ENCODE measurements around the gene PROCR.

DNA sequence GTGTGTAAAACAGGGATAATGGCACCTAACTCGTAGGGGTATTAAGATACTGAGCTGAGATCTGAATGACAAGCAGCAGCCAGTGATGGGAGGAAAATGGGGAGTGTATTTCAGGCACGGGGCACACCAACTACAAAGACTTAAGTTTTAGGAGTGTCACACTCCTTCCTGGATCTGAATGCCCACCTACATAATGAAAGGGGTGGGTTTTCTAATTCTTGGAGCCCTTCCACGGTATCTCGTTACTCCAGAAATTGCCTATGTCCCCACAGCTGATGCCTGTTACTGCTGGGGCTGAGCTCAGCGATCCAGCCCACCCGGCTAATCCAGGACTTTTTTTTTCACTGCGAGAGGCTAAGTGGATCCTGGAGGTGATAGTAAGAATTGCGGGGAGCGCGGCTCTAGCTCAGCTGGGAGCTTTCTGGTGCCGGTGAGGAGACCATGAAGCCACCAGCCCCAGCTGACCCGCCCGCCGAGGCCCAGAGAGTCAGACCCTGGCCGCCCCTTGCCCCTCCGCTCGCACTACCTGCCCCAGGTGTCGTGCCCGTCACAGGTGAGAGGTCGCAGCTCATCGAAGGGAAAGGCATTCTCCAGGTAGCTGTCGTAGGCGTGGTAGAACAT, 25.5 kb upstream of the PROCR start:
- TF ChIP-seq, protein P1, sequence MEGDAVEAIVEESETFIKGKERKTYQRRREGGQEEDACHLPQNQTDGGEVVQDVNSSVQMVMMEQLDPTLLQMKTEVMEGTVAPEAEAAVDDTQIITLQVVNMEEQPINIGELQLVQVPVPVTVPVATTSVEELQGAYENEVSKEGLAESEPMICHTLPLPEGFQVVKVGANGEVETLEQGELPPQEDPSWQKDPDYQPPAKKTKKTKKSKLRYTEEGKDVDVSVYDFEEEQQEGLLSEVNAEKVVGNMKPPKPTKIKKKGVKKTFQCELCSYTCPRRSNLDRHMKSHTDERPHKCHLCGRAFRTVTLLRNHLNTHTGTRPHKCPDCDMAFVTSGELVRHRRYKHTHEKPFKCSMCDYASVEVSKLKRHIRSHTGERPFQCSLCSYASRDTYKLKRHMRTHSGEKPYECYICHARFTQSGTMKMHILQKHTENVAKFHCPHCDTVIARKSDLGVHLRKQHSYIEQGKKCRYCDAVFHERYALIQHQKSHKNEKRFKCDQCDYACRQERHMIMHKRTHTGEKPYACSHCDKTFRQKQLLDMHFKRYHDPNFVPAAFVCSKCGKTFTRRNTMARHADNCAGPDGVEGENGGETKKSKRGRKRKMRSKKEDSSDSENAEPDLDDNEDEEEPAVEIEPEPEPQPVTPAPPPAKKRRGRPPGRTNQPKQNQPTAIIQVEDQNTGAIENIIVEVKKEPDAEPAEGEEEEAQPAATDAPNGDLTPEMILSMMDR (IDR thresholded peaks at IDR 0.05) = no peak
- TF ChIP-seq POLR2A (IDR thresholded peaks at IDR 0.05) = no peak

Data from lower leg skin (tissue), 3 donors.